Type B pancreatic cell (in vitro differentiated cells): ENCODE results near the gene GRIP2. TPM values are rescaled to one million over a fixed set of nuclear protein-coding genes. Genes with fewer than 3 reads are reported as not detected.

Experiments
- DNase-seq: peaks from one replicate; pipeline ENCODE4 v3.0.0; 2021; ENCODE audit warnings: mixed read lengths; ENCODE audit not compliant: unreplicated experiment; ENCODE audit errors: extremely low spot score
- H3K27ac Mint-ChIP-seq: 2 replicates; pipeline ENCODE4 v1.8.0; 2021; ENCODE audit warnings: mild to moderate bottlenecking, mixed read lengths
- H3K27me3 Mint-ChIP-seq: 2 replicates; pipeline ENCODE4 v1.8.0; 2021; ENCODE audit warnings: mixed read lengths
- H3K36me3 Mint-ChIP-seq: 2 replicates; pipeline ENCODE4 v1.8.0; 2021; ENCODE audit warnings: mixed read lengths
- H3K4me1 Mint-ChIP-seq: one replicate; pipeline ENCODE4 v1.8.0; 2021; ENCODE audit warnings: mixed read lengths; ENCODE audit not compliant: unreplicated experiment
- H3K4me3 Mint-ChIP-seq: 2 replicates; pipeline ENCODE4 v1.8.0; 2021; ENCODE audit warnings: mild to moderate bottlenecking, mixed read lengths
- H3K9me3 Mint-ChIP-seq: 2 replicates; pipeline ENCODE4 v1.8.0; 2021; ENCODE audit warnings: mixed read lengths
- CTCF ChIP-seq: fragments of 200-600 bp; sonication (generic); conservative IDR thresholded peaks from 2 replicates; pipeline ENCODE4 v1.5.0; 2021; ENCODE audit warnings: antibody characterized with exemption, mild to moderate bottlenecking
- total RNA-seq: library from RNA; stranded (reverse); gene quantifications from 2 replicates; pipeline ENCODE4 v1.2.1, GENCODE V29; 2021; ENCODE audit warnings: low replicate concordance

GRIP2 gene
- total RNA-seq, 1 donor from 2014 or later = 5.6 TPM

GRCh38 chr3:14506626-14507304 lies 33.4 kb downstream of the GRIP2 start:
- peaks cover 3% of the 10 kb centered on the region for H3K27me3 Mint-ChIP-seq
- no peak for TF ChIP-seq CTCF
- no peak overlapping the region for H3K27ac Mint-ChIP-seq
- peaks cover 3% of the 10 kb centered on the region for H3K4me1 Mint-ChIP-seq
- no peak for DNase-seq
- H3K4me3 Mint-ChIP-seq = no peak overlapping the region
- H3K9me3 Mint-ChIP-seq = peaks cover 5% of the 10 kb centered on the region
- no peaks in the 10 kb centered on the region for H3K36me3 Mint-ChIP-seq

GRCh38 chr3:14505803-14506500 lies 34.2 kb downstream of the GRIP2 start:
- TF ChIP-seq CTCF = no peak
- Mint-ChIP-seq H3K27ac (no peak overlapping the region), H3K4me3 (no peak overlapping the region), H3K27me3 (peaks cover 3% of the 10 kb centered on the region), H3K36me3 (no peaks in the 10 kb centered on the region), H3K4me1 (peaks cover 3% of the 10 kb centered on the region), H3K9me3 (peaks cover 5% of the 10 kb centered on the region)
- DNase-seq = no peak

- Mint-ChIP-seq H3K27ac (no peak overlapping the region), H3K9me3 (peaks cover 5% of the 10 kb centered on the region), H3K4me3 (no peak overlapping the region), H3K36me3 (no peaks in the 10 kb centered on the region), H3K27me3 (no peaks in the 10 kb centered on the region), H3K4me1 (peaks cover 3% of the 10 kb centered on the region)
- TF ChIP-seq CTCF = no peak
- no peak for DNase-seq
Measured at GRCh38 chr3:14505001-14505802, 34.9 kb downstream of the GRIP2 start.

DNA sequence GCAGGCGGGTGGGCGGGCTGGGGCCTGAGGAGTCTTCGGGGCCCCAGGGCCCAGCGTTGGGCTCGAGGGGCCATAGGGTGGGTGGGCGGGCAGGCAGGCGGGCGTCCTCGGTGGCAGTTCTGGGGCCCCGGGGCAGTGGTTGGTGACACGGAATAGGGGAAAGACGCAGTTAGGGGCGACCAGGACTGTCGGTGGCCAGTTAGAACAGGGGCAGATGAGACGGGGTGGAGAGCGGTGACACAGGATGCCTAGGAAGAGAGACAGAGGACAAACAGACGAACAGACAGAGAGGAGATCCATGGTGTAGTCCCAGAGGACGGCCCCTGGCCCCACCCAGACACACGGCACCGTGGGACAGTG lies 36.5 kb downstream of the GRIP2 start:
- DNase-seq = no peak
- no peaks in the 10 kb centered on the region for H3K36me3 Mint-ChIP-seq
- H3K27me3 Mint-ChIP-seq = peaks cover 4% of the 10 kb centered on the region
- H3K27ac Mint-ChIP-seq = no peak overlapping the region
- peaks cover 5% of the 10 kb centered on the region for H3K9me3 Mint-ChIP-seq
- no peaks in the 10 kb centered on the region for H3K4me1 Mint-ChIP-seq
- TF ChIP-seq CTCF = no peak
- no peak overlapping the region for H3K4me3 Mint-ChIP-seq

GRCh38 chr3:14503033-14503705 lies 37.0 kb downstream of the GRIP2 start:
- Mint-ChIP-seq H3K27ac (no peak overlapping the region), H3K9me3 (peaks cover 5% of the 10 kb centered on the region), H3K4me3 (no peak overlapping the region), H3K36me3 (no peaks in the 10 kb centered on the region), H3K27me3 (peaks cover 4% of the 10 kb centered on the region), H3K4me1 (no peaks in the 10 kb centered on the region)
- TF ChIP-seq CTCF = no peak
- DNase-seq = no peak
